Kidney (tissue), 14 donors: ENCODE data around the gene DCP1A. TPM values are rescaled to one million over a fixed set of nuclear protein-coding genes. Genes with fewer than 3 reads are reported as not detected.

Source experiments
- DNase-seq, 5 donors: peaks; one replicate each; pipeline ENCODE4 v3.0.0-alpha.2; 2013 to 2020
- FAIRE-seq: peaks from 2 replicates; lab custom pipeline; 2012; peaks lifted over from hg19 to GRCh38; lab: Jason Lieb, UNC
- H3K27ac ChIP-seq, 2 donors: one replicate each; pipeline ENCODE4 v1.7.0; 2013; ENCODE audit warnings: low read depth in 2 of 2, low read length in 2 of 2, inconsistent platforms in 1 of 2
- H3K27me3 ChIP-seq: one replicate; pipeline ENCODE4 v1.7.1; 2013; ENCODE audit warnings: low read length, inconsistent platforms; ENCODE audit not compliant: control insufficient read depth, insufficient read depth
- H3K36me3 ChIP-seq, 3 donors: one replicate each; pipeline versions ENCODE4 v1.7.0 to v1.7.1; 2013; ENCODE audit warnings: low read length in 3 of 3, control low read depth in 1 of 3, inconsistent platforms in 1 of 3; ENCODE audit not compliant: insufficient read depth in 3 of 3, control insufficient read depth in 2 of 3
- H3K4me1 ChIP-seq, 3 donors: one replicate each; pipeline versions ENCODE4 v1.7.0 to v1.7.1; 2013; ENCODE audit warnings: low read length in 3 of 3, inconsistent platforms in 1 of 3, low read depth in 1 of 3; ENCODE audit not compliant: control insufficient read depth in 2 of 3, insufficient read depth in 2 of 3
- H3K4me3 ChIP-seq, 3 donors: one replicate each; pipeline versions ENCODE4 v1.7.0 to v1.8.1; 2013; ENCODE audit warnings: low read length in 3 of 3, control low read depth in 1 of 3, inconsistent platforms in 1 of 3
- H3K9ac ChIP-seq, 3 donors: one replicate each; pipeline versions ENCODE4 v1.7.0 to v1.7.1; 2013; ENCODE audit warnings: low read length in 3 of 3, control low read depth in 1 of 3, inconsistent platforms in 1 of 3
- H3K9me3 ChIP-seq, 3 donors: one replicate each; pipeline versions ENCODE4 v1.7.0 to v1.7.1; 2013; ENCODE audit warnings: low read length in 3 of 3, control low read depth in 1 of 3, inconsistent platforms in 1 of 3; ENCODE audit not compliant: control insufficient read depth in 2 of 3, insufficient read depth in 1 of 3
- intact Hi-C: fragments of 100-400 bp; cut with DNase I; formaldehyde crosslinking; loops from one replicate; pipeline ENCODE4 v1.11.1; 2022
- polyA plus RNA-seq: library from polyadenylated mRNA; stranded (reverse); fragments of 350-450 nt; fragmentation: Illumina TruSeq; extraction: RNeasy Lipid Tissue Mini Kit (QIAGEN cat#74804); gene quantifications from one replicate; pipeline ENCODE4 v1.2.3, GENCODE V29; 2014; ENCODE audit warnings: low read depth, low replicate concordance; ENCODE audit not compliant: insufficient read depth
- total RNA-seq: library from RNA; stranded (reverse); fragmentation: NEBNext Ultra II Directional; extraction: Animal tissue kit (Norgen Biotek cat#: 25700); gene quantifications from one replicate; pipeline ENCODE4 v1.2.1, GENCODE V29; 2021
- TF ChIP-seq, protein P1 (sequence below): IDR thresholded peaks from 3 replicates; pipeline ENCODE4 v1.5.1; 2012; ENCODE audit warnings: mild to moderate bottlenecking, moderate library complexity, borderline replicate concordance; ENCODE audit not compliant: insufficient read depth; ENCODE audit errors: extremely low read depth
- donor health status: control.
- donor health status: control.
- donor health status: control.
- donor health status: control.
- donor health status: control.
- donor health status: DM: yes; HTN: yes; CAD: no.
- donor health status: Normal renal cell carcinoma (clear cell type).

The DCP1A gene
- total and polyA plus RNA-seq, 2 donors from 2014 or later, result 4.9 to 21.0 TPM

DNA sequence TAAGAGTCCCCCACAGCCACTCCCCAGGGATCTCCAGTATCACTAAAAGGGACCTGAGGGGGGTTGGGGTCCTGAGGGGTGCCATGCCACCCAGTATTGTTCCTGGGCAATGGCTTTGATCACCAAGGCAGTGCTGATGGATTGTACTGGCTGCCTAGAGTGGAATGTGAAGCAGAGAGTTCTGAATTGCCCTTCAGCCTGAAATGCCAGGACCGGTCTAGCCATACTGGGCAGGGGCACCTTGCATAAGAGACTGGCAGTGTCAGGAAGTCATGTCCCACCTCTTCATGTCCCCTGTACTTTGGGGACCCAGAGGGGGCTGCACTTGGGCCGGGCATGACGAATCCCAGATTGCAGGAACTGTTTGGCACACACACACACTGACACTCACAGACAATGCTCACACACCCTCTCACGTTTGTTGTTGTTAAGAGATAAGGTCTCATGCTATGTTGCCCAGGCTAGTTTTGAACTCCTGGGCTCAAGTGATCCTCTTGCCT, 87.0 kb downstream of the DCP1A start:
- FAIRE-seq, result no peak
- no peaks in the 10 kb centered on the region for H3K36me3 ChIP-seq
- TF ChIP-seq, protein P1, sequence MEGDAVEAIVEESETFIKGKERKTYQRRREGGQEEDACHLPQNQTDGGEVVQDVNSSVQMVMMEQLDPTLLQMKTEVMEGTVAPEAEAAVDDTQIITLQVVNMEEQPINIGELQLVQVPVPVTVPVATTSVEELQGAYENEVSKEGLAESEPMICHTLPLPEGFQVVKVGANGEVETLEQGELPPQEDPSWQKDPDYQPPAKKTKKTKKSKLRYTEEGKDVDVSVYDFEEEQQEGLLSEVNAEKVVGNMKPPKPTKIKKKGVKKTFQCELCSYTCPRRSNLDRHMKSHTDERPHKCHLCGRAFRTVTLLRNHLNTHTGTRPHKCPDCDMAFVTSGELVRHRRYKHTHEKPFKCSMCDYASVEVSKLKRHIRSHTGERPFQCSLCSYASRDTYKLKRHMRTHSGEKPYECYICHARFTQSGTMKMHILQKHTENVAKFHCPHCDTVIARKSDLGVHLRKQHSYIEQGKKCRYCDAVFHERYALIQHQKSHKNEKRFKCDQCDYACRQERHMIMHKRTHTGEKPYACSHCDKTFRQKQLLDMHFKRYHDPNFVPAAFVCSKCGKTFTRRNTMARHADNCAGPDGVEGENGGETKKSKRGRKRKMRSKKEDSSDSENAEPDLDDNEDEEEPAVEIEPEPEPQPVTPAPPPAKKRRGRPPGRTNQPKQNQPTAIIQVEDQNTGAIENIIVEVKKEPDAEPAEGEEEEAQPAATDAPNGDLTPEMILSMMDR, result no peak
- peaks cover 0 to 5% (median 0%) of the 10 kb centered on the region in 3 donors for H3K4me1 ChIP-seq
- H3K4me3 ChIP-seq, result no peak overlapping the region
- H3K9me3 ChIP-seq, result no peaks in the 10 kb centered on the region
- H3K27me3 ChIP-seq, result no peaks in the 10 kb centered on the region
- DNase-seq, result no peak
- no peak overlapping the region for H3K9ac ChIP-seq
- intact Hi-C loops, result no loop called here
- H3K27ac ChIP-seq, result no peak overlapping the region

DNA sequence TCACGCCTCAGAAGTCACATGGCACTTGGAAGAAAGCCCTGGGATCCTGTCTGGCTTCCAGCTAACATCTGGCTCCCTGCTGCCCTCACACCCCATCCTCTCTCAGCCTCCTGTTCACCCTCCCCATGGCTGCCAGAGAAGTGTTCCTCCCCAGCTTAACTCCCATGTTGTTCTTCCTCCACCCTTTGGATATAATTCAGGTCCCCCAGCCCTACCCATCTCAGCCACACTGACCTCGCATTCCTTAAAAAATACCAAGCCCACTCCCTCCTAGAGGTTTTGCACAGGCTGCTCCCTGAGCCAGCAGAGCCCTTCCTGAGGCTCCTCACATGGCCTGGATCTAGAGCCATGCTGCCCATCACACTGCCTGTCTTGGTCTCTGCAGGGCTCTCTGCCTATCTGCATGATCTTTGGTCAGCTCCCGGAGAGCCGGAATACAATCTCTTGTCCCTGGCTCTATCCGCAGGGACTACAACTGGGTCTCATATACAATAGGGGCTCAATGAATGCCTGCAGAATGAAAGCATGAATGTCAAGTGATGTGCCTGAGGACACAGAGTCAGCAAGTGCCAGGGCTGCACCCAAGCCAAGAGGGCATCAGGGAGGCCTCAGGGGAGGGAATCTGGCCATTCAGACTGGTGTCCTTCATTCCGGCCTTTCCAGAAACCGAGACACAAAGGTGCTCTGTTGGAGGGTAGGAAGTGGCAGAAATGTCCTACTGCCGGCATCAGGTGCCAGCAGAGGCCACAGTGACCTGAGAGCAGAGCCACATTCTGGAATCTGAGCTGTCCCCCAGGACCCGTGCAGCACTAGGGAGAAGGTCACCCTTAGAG, 87.7 kb downstream of the DCP1A start:
- FAIRE-seq, result no peak
- no peak overlapping the region for H3K27ac ChIP-seq
- TF ChIP-seq, protein P1, result no peak
- peaks cover 0 to 6% (median 0%) of the 10 kb centered on the region in 3 donors for H3K4me1 ChIP-seq
- H3K4me3 ChIP-seq, result no peak overlapping the region
- intact Hi-C loops, result no loop called here
- DNase-seq, result no peak
- H3K9ac ChIP-seq, result no peak overlapping the region
- H3K27me3 ChIP-seq, result no peaks in the 10 kb centered on the region
- H3K9me3 ChIP-seq, result no peaks in the 10 kb centered on the region
- H3K36me3 ChIP-seq, result no peaks in the 10 kb centered on the region

DNA sequence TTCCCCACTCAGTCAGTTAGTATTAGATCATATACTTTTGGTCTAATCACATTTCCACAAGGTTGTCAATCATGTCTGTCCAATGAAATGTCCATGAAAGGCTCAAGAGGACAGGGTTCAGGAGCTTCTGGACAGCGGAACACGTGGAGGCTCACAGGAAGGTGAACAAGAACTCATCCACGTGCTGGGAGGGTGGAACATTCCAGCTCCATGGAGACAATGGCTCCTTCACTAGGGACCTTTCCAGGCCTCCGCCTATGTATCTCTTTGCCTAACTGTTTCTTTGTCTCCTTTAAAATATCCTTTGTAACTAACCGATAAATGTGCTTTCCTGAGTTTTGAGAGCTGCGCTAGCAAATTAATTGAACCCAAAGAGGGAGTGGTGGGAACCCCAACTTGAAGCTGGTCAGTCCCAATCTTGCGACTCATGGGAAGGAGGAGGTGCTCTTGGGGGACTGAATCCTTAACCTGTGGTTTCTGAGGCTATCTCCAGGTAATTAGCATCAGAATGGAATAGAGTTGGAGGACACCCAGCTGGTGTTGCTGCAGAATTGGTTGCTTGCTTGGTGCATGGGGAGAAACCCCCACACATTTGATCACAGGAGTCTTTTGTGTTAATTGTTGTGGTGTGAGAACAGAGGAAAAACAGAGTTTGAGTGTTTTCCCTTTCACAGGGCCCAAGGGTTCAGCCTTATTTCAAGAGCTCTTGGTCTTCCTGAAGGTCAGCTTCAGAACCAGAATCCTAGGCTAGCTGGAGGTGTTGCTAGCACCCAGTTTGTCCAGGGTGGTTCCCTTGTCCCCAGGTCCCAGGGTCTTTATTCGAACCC, 88.5 kb downstream of the DCP1A start:
- no peaks in the 10 kb centered on the region for H3K27me3 ChIP-seq
- peaks cover 0 to 12% (median 8%) of the 10 kb centered on the region in 3 donors for H3K4me1 ChIP-seq
- no peaks in the 10 kb centered on the region for H3K36me3 ChIP-seq
- FAIRE-seq (no peak), DNase-seq (no peak)
- H3K4me3 ChIP-seq, result no peak overlapping the region
- TF ChIP-seq, protein P1, result no peak
- H3K27ac ChIP-seq, result no peak overlapping the region
- H3K9me3 ChIP-seq, result no peaks in the 10 kb centered on the region
- H3K9ac ChIP-seq, result no peak overlapping the region
- intact Hi-C loops, result no loop called here
